ENCODE data around the gene MAP2.

Gene MAP2

DNA sequence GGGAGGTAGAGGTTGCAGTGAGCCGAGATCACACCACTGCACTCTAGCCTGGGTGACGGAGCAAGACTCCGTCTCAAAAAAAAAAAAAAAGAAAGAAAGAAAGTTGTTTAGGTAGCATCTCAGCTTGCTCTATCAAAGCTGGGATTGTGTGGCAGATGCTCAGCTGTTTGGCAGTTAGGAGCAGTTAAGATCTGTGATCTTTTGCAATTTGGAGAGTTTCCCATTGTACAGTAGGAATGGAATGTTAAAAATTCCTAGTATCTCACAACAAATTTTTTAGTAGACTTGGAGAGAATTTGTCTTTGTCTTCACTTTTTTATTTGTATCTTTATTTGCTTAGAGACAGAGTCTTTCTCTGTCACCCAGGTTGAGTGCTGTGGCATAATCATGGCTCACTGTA lies 224.9 kb downstream of the MAP2 start:
- no peak for DNase-seq (ENCODE audit: low read depth in 3 of 3)

- no peak for DNase-seq (ENCODE audit: low read depth in 3 of 3)
Observed at GRCh38 chr2:209653134-209653533, 229.3 kb downstream of the MAP2 start.

- DNase-seq (ENCODE audit: low read depth in 3 of 3), result no peak
Observed at GRCh38 chr2:209661286-209661894, 237.5 kb downstream of the MAP2 start.

DNA sequence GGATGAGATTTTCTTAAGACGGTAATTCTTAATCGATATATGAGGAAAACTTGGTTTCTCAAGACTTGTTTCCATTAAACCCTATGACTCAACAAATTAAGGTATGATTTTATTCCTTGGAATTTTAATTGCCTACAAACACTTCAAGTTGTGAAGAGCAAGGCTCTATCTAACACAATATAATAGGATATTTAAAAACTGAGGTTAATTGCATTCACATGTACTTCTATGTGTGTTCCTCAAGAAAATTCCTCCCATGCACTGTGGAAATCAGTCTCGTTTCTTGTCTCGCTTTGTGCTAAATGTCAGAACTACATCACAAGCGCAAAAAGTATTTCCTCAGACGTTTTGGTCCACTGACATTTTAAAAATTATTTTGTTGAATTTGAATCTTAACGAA lies 238.2 kb downstream of the MAP2 start:
- no peak for DNase-seq (ENCODE audit: low read depth in 3 of 3)

GRCh38 chr2:209663139-209663538 lies 239.3 kb downstream of the MAP2 start:
- DNase-seq (ENCODE audit: low read depth in 3 of 3), result no peak

GRCh38 chr2:209663656-209664055 lies 239.8 kb downstream of the MAP2 start:
- DNase-seq (ENCODE audit: low read depth in 3 of 3), result no peak

- DNase-seq (ENCODE audit: low read depth in 3 of 3), result no peak
Observed at GRCh38 chr2:209666296-209666695, 242.4 kb downstream of the MAP2 start.

DNA sequence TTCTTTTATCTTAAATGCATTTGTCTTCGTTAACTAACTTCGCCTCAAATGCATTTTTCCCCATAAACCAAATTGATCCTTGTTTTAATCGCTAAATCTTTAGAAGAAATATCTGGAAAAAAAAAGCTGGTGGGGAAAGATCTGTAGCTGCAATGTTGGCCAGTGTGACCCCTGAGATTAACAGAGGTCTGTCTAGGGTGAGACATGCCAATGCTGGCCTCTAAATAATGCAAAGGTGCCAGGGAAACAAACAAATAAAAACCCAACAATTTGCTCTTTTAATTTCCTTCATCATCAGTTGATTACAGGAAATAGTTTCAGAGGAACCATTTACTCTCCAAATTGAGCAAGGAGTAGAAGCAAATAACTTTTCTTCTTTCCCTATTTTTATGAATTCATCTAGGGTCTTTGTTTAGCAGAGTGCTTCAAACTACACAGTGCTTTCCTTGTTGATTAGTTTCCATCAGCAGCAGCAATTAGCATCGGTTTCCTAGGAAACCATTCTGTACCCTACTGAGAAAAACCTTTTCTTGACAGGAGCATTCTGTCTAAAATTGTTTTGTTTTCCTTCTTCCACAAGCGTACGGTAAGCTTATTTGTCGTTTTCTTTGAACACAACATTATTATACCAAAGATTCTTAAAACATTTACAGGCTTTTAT lies 247.3 kb downstream of the MAP2 start:
- DNase-seq (ENCODE audit: low read depth in 3 of 3), result no peak

GRCh38 chr2:209673811-209674210 lies 250.0 kb downstream of the MAP2 start:
- no peak for DNase-seq (ENCODE audit: low read depth in 3 of 3)

DNA sequence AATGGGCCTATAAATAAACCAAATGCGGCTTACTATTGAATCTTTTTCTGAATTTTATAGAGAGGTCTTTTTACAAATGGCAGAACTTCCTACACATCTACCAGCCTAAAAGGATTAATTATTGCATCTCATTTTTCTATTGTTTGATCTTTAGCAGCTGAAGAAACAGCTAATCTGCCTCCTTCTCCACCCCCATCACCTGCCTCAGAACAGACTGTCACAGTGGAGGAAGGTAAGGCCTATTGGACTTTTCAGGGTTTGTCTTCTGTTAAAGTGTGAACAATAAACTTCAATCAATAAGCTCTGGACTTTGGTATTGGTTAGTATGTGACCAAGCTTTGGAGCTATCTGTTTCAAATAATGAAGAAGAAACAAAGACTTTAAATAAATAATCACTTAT lies 256.7 kb downstream of the MAP2 start:
- no peak for DNase-seq (ENCODE audit: low read depth in 3 of 3)

GRCh38 chr2:209681201-209681735 lies 257.4 kb downstream of the MAP2 start:
- DNase-seq (ENCODE audit: low read depth in 3 of 3), result no peak

DNA sequence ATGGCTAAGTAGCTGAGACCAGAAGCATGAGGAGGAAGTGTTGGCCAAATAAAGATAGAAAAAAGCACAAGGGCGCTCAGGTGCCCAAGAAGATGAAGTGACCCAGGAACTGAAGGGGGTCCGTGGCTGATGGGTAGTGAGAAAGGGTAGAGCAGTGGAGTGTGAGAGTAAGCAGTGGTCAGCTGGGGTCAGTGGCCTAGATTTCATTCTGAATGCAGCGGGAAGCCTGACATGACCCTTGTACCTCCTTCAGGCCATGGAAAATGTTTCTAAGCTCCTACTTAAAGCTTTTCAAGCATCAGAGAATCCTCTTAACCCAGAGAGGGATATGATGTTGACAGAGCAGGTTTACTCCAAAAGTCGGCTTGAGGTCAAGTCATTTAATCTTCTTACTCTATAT lies 258.8 kb downstream of the MAP2 start:
- no peak for DNase-seq (ENCODE audit: low read depth in 3 of 3)

- DNase-seq (ENCODE audit: low read depth in 3 of 3), result no peak
Observed at GRCh38 chr2:209685340-209685739, 261.5 kb downstream of the MAP2 start.

DNA sequence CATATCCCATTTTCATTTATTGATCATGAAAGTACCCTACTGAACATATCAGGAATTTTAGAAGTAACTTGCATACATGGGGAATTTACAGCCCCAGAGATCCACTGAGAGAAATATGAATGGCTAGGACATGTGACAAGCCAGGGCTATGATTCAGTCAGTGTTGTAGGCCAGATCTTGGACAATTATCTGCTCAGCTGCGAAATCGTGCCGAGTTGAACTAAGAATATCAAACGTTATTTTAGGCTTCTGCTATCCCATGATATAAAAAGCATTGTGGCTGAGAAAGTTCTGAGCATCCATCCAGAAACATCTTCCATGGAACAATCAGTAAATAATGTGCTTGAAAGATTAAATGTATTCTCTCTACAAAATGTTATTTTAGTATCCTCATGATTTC lies 262.1 kb downstream of the MAP2 start:
- DNase-seq (ENCODE audit: low read depth in 3 of 3), result no peak

- no peak for DNase-seq (ENCODE audit: low read depth in 3 of 3)
Observed at GRCh38 chr2:209686448-209686847, 262.6 kb downstream of the MAP2 start.

DNA sequence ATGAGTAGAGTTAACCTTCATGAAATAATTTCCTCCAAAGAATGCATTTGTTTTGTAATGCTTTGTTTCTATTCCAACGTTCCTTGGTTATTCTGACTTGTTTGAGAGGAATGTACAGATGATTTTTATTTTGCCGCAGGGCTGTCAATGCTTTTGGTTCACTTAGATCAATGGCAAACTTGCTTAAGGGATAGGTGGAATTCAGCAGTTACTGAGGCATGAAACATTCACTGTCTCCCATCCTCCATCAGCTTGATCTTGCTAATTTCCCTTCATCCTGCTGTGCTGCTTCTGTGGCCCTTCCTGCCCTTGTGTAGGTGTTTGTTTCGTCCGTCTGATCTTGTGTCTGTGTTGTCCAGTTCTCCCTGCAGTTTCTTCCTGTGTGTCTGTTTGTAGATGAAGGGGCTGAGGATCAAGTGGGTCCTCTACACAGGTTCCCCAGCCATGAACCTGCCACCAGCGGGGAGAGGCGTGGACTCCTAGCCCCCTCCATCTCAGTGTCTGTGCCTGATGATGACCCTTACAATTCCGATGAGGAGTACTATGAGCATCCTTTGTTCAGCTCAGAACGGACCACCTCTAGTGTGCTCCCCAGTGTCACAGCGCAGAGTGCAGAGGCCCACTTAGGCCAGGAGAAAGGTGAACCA lies 263.6 kb downstream of the MAP2 start:
- DNase-seq (ENCODE audit: low read depth in 3 of 3), result no peak

- no peak for DNase-seq (ENCODE audit: low read depth in 3 of 3)
Observed at GRCh38 chr2:209688385-209688784, 264.5 kb downstream of the MAP2 start.

DNA sequence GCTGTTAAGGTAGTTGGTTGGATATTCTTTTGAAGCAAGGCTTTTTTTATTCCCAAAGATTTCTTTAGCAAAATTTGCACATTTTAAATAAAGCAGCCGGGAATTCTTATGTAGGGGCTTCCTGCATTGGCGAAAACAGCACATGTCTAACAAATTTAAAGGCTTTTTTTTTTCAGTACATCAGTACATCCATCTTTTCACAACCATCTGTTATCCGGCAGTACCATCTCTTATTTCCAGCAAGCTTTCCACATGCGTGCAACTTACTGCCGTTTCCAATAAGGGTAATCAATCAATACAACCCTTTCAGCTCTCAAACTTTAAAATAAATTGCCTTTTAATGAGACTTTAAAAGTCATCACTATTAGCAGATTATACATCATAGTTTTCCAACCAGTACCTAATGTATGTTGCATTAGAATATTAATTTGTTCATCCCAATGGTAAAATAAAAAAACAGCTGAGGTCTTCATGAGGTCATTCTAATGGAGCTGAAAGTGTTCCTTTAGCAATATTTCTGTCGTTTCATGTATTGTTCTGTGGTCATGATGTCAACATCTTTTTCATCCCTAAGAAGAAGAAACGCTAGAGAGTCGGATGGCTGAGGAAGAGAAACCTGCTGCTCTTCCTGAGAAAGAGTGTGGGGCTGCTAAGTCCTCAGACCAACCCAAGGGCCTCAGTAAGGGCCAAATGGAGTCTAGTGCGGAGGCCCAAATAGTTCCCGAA lies 266.3 kb downstream of the MAP2 start:
- no peak for DNase-seq (ENCODE audit: low read depth in 3 of 3)

DNA sequence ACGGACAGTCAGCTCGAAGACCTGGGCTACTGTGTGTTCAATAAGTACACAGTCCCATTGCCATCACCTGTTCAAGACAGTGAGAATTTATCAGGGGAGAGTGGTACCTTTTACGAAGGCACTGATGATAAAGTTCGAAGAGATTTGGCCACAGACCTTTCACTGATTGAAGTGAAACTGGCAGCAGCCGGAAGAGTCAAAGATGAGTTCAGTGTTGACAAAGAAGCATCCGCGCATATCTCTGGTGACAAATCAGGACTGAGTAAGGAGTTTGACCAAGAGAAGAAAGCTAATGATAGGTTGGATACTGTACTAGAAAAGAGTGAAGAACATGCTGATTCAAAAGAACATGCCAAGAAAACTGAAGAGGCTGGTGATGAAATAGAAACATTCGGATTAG lies 270.9 kb downstream of the MAP2 start:
- no peak for DNase-seq (ENCODE audit: low read depth in 3 of 3)

- DNase-seq (ENCODE audit: low read depth in 3 of 3), result no peak
Observed at GRCh38 chr2:209696836-209697711, 273.2 kb downstream of the MAP2 start.

- DNase-seq (ENCODE audit: low read depth in 3 of 3), result no peak
Observed at GRCh38 chr2:209702775-209703174, 278.9 kb downstream of the MAP2 start.
